HG03095 (cell line): ENCODE results near the gene LRMDA.
"Not testable (repeated sequence)": the region's sequence is repeated elsewhere in the genome, so short reads cannot be mapped to it uniquely, and the experiment has no call there.

Experiments
- ATAC-seq: cut with Tn5 transposase; IDR thresholded peaks from one replicate; pipeline ENCODE4 v1.9.1; 2021; ENCODE audit warnings: moderate library complexity; ENCODE audit not compliant: unreplicated experiment

LRMDA gene

GRCh38 chr10:75502389-75502788, 71.0 kb downstream of the LRMDA start:
- no peak for ATAC-seq

GRCh38 chr10:75502838-75503237, 71.4 kb downstream of the LRMDA start:
- ATAC-seq: no peak

DNA sequence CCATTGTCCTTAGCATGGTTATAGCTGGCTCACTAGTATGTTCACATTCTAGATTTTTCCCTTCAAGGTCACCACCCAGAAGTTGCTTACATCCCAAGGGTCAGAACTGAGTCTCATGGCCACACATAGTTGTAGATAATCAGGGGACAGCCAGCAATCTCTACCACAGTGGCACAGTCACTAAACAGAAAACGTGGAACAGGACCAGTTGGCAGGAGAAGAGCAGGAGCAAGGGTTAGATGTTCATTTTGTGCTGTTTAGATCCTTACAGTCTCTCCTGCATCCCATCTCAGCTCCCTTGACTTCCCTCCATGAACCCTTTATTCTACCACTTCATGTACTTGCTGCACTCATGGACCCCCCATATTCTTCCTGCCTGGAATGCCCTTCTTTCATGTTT, 73.9 kb downstream of the LRMDA start:
- no peak for ATAC-seq

DNA sequence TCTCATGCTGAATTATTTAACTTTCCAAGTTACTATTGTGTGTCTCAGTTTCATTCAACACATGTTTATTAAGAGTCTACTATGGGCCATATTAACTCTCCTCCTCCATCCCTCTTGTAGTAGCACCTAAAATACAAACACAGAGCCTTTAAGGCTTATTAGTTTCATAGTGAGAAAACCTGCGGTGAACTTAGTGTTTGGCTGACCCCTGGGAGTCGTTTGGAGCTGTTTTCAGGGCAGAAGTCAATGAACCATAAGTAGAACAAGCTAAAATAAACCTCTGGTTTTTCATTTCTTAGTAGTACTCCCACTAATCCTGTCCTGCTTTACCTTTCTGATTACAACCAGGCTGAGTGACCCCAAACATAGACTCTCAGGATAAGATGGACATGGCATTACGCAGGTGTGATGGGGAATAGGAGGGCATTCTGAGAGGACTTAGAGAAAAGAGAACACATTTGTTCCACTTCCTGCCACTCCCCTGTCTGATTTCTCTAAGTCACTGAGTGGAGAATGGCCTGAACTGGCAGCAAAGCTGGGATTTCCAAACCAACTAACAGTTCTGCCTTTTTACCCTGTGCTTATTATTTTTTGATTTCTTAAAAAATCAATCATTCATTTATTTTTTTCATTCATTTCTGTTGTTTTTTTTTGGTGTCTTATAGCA, 74.5 kb downstream of the LRMDA start:
- peak; percentile 54 for ATAC-seq

- no peak for ATAC-seq
Observed at GRCh38 chr10:75506930-75507329, 75.5 kb downstream of the LRMDA start.

DNA sequence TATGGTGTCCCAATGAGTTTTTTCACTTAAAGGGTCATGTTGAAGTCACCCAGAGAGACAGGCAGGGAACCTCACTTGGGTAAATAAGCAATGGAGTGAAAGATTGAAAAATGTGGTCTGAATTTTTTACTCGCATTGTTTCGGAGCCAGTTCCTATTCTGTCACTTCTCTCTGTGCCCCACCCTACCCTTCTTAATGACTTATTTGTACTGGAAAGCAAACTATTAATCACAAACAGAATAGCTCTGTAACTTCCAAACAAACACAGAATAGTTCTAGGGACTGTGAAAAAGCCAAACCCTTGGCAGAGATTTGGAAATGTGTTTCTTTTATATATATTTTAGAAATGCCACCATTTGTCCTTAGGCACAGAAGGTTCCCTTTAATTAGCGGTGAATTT, 76.0 kb downstream of the LRMDA start:
- no peak for ATAC-seq

GRCh38 chr10:75508239-75508813, 76.9 kb downstream of the LRMDA start:
- no peak for ATAC-seq

DNA sequence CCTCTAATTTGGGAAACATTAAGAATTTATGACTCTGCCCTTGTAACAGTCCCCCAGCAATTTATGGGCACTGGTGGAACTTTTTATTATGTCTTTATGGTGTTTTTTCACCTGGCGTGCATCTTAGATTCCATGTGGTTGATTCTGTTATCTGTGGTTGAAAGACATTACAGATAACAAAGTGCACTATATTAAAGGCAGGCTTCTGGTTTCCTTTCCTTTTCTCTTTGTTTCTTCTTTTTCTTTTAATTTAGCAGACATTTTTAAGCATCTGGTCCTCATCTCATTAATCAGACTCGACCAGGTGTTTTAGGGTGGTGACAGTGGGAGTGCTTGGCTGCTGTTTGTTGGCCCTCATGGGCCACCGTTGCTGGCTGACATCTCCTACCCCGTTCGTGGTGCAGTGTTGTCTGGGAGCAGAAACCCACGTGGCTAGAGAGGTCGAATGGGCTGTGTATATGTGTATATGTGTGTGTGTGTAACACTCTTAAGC, 77.4 kb downstream of the LRMDA start:
- no peak for ATAC-seq

DNA sequence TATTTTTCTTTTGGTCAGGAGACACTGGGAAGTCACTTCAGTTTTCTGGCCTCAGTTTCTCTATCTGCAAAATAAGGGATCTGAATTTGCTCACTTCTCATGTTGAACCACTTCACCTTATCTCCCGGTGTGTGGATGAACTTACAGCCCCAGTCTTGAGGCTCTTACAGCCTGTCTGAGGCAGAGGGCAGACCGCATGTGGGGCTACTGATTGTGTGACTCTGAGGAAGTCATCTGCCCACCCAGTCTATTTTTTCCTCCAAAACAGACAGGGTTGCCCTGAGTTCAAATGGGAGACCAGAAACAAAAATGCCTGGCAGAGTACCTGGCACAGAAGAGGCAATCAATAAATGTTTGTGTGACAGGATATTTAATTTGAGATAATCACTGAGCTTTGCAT, 78.3 kb downstream of the LRMDA start:
- ATAC-seq: no peak

- ATAC-seq: no peak
Observed at GRCh38 chr10:75511011-75511410, 79.6 kb downstream of the LRMDA start.

- no peak for ATAC-seq
Observed at GRCh38 chr10:75512203-75512933, 80.9 kb downstream of the LRMDA start.

DNA sequence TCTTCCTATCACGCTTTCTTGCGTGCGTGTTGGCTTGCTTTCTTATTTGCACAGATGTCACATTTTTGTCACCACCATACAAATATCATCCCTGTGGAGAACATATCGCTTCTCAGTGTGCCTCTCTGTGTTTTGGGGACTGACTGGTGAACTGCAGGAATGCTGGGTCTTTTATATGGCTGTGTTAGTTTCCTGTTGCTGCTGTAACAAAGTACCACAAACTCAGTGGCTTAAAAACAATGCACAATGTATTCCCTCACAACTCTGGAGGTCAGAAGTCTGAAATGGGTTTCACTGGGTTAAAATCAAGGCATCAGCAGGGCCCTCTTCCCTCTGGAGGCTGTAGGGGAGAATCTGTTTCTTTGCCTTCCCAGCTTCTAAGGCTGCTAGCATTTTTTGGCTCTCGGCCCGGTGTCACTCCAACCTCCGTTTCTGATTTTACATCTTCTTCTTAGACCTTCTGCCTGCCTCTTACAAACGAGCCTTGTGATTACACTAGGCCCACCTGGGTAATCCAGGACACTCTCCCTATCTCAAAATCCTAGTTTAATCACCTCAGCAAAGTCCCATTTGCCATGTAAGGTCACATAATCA, 82.0 kb downstream of the LRMDA start:
- no peak for ATAC-seq

GRCh38 chr10:75514830-75515229, 83.4 kb downstream of the LRMDA start:
- ATAC-seq: no peak

DNA sequence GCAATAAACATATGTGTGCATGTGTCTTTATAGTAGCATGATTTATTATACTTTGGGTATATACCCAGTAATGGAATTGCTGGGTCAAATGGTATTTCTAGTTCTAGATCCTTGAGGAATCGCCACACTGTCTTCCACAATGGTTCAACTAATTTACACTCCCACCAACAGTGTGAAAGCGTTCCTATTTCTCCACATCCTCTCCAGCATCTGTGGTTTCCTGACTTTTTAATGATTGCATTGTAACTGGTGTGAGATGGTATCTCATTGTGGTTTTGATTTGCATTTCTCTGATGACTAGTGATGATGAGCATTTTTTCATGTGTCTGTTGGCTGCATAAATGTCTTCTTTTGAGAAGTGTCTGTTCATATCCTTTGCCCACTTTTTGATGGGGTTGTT, 84.7 kb downstream of the LRMDA start:
- ATAC-seq: not testable (repeated sequence)

DNA sequence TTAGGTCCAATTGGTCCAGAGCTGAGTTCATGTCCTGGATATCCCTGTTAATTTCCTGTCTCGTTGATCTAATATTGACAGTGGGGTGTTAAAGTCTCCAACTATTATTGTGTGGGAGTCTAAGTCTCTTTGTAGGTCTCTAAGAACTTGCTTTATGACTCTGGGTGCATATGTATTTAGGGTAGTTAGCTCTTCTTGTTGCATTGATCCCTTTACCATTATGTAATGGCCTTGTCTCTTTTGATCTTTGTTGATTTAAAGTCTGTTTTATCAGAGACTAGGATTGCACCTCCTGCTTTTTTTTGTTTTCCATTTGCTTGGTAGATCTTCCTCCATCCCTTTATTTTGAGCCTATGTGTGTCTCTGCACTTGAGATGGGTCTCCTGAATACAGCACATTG, 87.8 kb downstream of the LRMDA start:
- ATAC-seq: not testable (repeated sequence)

- ATAC-seq: not testable (repeated sequence)
Observed at GRCh38 chr10:75521194-75521829, 89.9 kb downstream of the LRMDA start.

- no peak for ATAC-seq
Observed at GRCh38 chr10:75525067-75525466, 93.6 kb downstream of the LRMDA start.

- ATAC-seq: no peak
Observed at GRCh38 chr10:75525646-75526045, 94.2 kb downstream of the LRMDA start.

DNA sequence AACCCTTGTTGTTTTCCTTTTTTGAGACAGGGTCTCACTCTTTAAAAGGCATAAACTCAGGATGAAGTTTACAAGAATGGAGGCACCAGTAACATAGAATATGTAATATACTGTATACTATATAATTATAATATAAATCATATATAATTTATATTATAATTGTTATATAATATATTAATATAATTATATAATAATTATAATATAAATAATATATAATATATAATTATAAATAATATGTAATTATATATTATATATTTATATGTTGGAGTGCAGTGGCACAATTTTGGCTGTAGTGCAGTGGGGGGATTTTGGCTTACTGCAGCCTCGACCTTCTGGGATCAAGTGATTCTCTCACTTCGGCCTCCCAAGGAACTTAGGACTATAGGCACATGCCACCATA, 96.1 kb downstream of the LRMDA start:
- ATAC-seq: no peak

DNA sequence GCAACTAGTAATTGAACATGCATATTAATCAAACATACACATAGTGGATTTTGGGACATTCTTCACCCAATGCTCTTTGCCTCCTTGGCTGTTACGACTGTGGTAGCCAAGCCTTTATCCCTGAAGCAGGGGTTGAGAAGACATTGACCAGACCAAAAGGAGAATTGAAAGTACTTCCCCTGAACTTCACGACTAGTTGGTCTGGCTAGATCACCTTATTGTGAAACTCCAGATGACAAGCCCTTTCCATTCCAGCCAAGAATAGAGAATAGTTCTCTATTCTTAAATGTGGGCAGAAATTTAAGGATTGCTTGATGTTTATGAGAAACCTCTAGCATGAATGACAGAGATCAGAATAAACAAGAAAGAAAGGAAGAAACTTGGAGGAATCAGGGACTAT, 97.0 kb downstream of the LRMDA start:
- ATAC-seq: no peak

DNA sequence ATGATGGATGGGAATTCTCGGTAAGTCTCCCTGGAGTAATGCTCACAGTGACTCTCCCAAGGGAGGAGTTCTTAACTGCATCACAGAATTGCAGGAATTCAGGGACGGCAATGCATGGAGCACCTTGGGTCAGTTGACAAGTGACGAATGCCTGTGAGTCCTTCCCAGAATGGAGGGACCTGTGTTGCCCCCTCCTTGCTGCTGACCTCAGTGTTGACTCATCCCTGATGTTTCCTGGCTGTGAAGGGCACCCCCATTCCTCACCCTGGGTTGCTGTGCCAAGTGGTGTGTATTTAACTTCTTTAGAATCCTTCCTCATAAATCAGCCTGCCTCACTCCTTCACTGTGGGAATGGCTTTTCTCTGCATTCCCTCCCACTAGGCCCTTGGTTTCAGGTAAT, 98.9 kb downstream of the LRMDA start:
- ATAC-seq: no peak
